Skeletal muscle cell (primary cell): ENCODE measurements around the gene ATL2.
"Not testable (repeated sequence)": the region's sequence is repeated elsewhere in the genome, so short reads cannot be mapped to it uniquely, and the experiment has no call there.

Source experiments
- DNase-seq: peaks from one replicate; pipeline ENCODE4 v3.0.0-alpha.2; 2010; ENCODE audit warnings: low read depth
- H3K4me3 ChIP-seq: 2 replicates; pipeline ENCODE4 v1.5.1; 2011; ENCODE audit warnings: low read depth, mild to moderate bottlenecking, control low read depth, low read length, moderate library complexity

ATL2 gene

GRCh38 chr2:38284971-38285370, 92.1 kb downstream of the ATL2 start:
- H3K4me3 ChIP-seq, result no peak overlapping the region
- no peak for DNase-seq

- DNase-seq, result no peak
- H3K4me3 ChIP-seq, result no peak overlapping the region
Measured at GRCh38 chr2:38281095-38281742, 95.9 kb downstream of the ATL2 start.

- no peak for DNase-seq
- no peak overlapping the region for H3K4me3 ChIP-seq
Measured at GRCh38 chr2:38279201-38279600, 97.9 kb downstream of the ATL2 start.

GRCh38 chr2:38278117-38278438, 99.0 kb downstream of the ATL2 start:
- not testable (repeated sequence) for H3K4me3 ChIP-seq, DNase-seq

- DNase-seq, result no peak
- no peak overlapping the region for H3K4me3 ChIP-seq
Measured at GRCh38 chr2:38277245-38278116, 99.6 kb downstream of the ATL2 start.

GRCh38 chr2:38274286-38275276, 102.5 kb downstream of the ATL2 start:
- no peak overlapping the region for H3K4me3 ChIP-seq
- peak; percentile 49 for DNase-seq

- no peak overlapping the region for H3K4me3 ChIP-seq
- no peak for DNase-seq
Measured at GRCh38 chr2:38271697-38272096, 105.4 kb downstream of the ATL2 start.

- no peak for DNase-seq
- H3K4me3 ChIP-seq, result no peak overlapping the region
Measured at GRCh38 chr2:38269421-38269820, 107.7 kb downstream of the ATL2 start.

- no peak overlapping the region for H3K4me3 ChIP-seq
- peak; percentile 48 for DNase-seq
Measured at GRCh38 chr2:38268691-38269327, 108.3 kb downstream of the ATL2 start.

- H3K4me3 ChIP-seq, result no peak overlapping the region
- DNase-seq, result no peak
Measured at GRCh38 chr2:38268001-38268400, 109.1 kb downstream of the ATL2 start.

- no peak overlapping the region for H3K4me3 ChIP-seq
- no peak for DNase-seq
Measured at GRCh38 chr2:38267270-38267925, 109.7 kb downstream of the ATL2 start.

GRCh38 chr2:38266382-38267061, 110.6 kb downstream of the ATL2 start:
- H3K4me3 ChIP-seq, result no peak overlapping the region
- DNase-seq, result no peak

- no peak for DNase-seq
- no peak overlapping the region for H3K4me3 ChIP-seq
Measured at GRCh38 chr2:38265461-38265860, 111.6 kb downstream of the ATL2 start.

- H3K4me3 ChIP-seq, result no peak overlapping the region
- DNase-seq, result no peak
Measured at GRCh38 chr2:38264396-38265221, 112.5 kb downstream of the ATL2 start.

- DNase-seq, result no peak
- H3K4me3 ChIP-seq, result no peak overlapping the region
Measured at GRCh38 chr2:38263293-38263692, 113.8 kb downstream of the ATL2 start.

- DNase-seq, result no peak
- H3K4me3 ChIP-seq, result no peak overlapping the region
Measured at GRCh38 chr2:38262069-38262871, 114.8 kb downstream of the ATL2 start.

- no peak overlapping the region for H3K4me3 ChIP-seq
- DNase-seq, result no peak
Measured at GRCh38 chr2:38261569-38262068, 115.5 kb downstream of the ATL2 start.
